ENCODE results near the gene C12orf56. TPM values are rescaled to one million over a fixed set of nuclear protein-coding genes. Genes with fewer than 3 reads are reported as not detected.
"Not testable (repeated sequence)": the region's sequence is repeated elsewhere in the genome, so short reads cannot be mapped to it uniquely, and the experiment has no call there.

Gene C12orf56
- total RNA-seq, 1 experiment from 2014 or later, result not detected

- peak; percentile 8 for DNase-seq (ENCODE audit: low read depth)
These were observed 86.0 kb downstream of the C12orf56 start for GRCh38 chr12:64304571-64304970.

GRCh38 chr12:64299628-64300027, 90.9 kb downstream of the C12orf56 start:
- no peak for DNase-seq (ENCODE audit: low read depth)

GRCh38 chr12:64296301-64296700, 94.3 kb downstream of the C12orf56 start:
- DNase-seq (ENCODE audit: low read depth), result no peak

GRCh38 chr12:64293654-64294364, 96.7 kb downstream of the C12orf56 start:
- DNase-seq (ENCODE audit: low read depth), result no peak

GRCh38 chr12:64293174-64293573, 97.4 kb downstream of the C12orf56 start:
- DNase-seq (ENCODE audit: low read depth), result not testable (repeated sequence)

GRCh38 chr12:64286521-64286920, 104.0 kb downstream of the C12orf56 start:
- DNase-seq (ENCODE audit: low read depth), result no peak

- DNase-seq (ENCODE audit: low read depth), result no peak
These were observed 106.3 kb downstream of the C12orf56 start for GRCh38 chr12:64284256-64284655.

- DNase-seq (ENCODE audit: low read depth), result no peak
These were observed 112.1 kb downstream of the C12orf56 start for GRCh38 chr12:64278421-64278820.

GRCh38 chr12:64273527-64274403, 116.8 kb downstream of the C12orf56 start:
- peak; percentile 27 for DNase-seq (ENCODE audit: low read depth)

GRCh38 chr12:64270411-64270810, 120.1 kb downstream of the C12orf56 start:
- DNase-seq (ENCODE audit: low read depth), result no peak

- no peak for DNase-seq (ENCODE audit: low read depth)
These were observed 121.4 kb downstream of the C12orf56 start for GRCh38 chr12:64269161-64269560.

GRCh38 chr12:64268409-64268808, 122.1 kb downstream of the C12orf56 start:
- no peak for DNase-seq (ENCODE audit: low read depth)

- DNase-seq (ENCODE audit: low read depth), result no peak
These were observed 124.7 kb downstream of the C12orf56 start for GRCh38 chr12:64265839-64266238.

- DNase-seq (ENCODE audit: low read depth), result no peak
These were observed 128.7 kb downstream of the C12orf56 start for GRCh38 chr12:64261813-64262212.

GRCh38 chr12:64258576-64258975, 132.0 kb downstream of the C12orf56 start:
- DNase-seq (ENCODE audit: low read depth), result peak; percentile 7

- peak; percentile 61 for DNase-seq (ENCODE audit: low read depth)
These were observed 134.3 kb downstream of the C12orf56 start for GRCh38 chr12:64256166-64256800.

GRCh38 chr12:64255249-64255648, 135.3 kb downstream of the C12orf56 start:
- no peak for DNase-seq (ENCODE audit: low read depth)

- no peak for DNase-seq (ENCODE audit: low read depth)
These were observed 137.2 kb downstream of the C12orf56 start for GRCh38 chr12:64253356-64253755.

GRCh38 chr12:64252681-64253080, 137.9 kb downstream of the C12orf56 start:
- DNase-seq (ENCODE audit: low read depth), result no peak

GRCh38 chr12:64243809-64244208, 146.7 kb downstream of the C12orf56 start:
- DNase-seq (ENCODE audit: low read depth), result no peak

- no peak for DNase-seq (ENCODE audit: low read depth)
These were observed 149.8 kb downstream of the C12orf56 start for GRCh38 chr12:64240781-64241180.

GRCh38 chr12:64237382-64237781, 153.2 kb downstream of the C12orf56 start:
- DNase-seq (ENCODE audit: low read depth), result no peak

Measured in M059J (cell line).